GM13976 (cell line): Measurements from ENCODE around the gene ANO1.

Experiments
- DNase-seq: peaks from one replicate; pipeline ENCODE4 v3.0.0; 2012; ENCODE audit warnings: low spot score
- CTCF ChIP-seq: IDR thresholded peaks from 2 replicates; pipeline ENCODE4 v1.5.1; 2012; ENCODE audit warnings: borderline replicate concordance, mild to moderate bottlenecking; ENCODE audit not compliant: insufficient read depth; ENCODE audit errors: extremely low read depth, missing control alignments, control extremely low read depth
- in situ Hi-C: fragments of 300-500 bp; cut with MboI; formaldehyde crosslinking; loops from one replicate; pipeline ENCODE4 v1.12.0; 2022; ENCODE audit warnings: low sequenced_read_pairs, mixed read lengths, inconsistent platforms; ENCODE audit not compliant: unreplicated experiment

ANO1 gene

GRCh38 chr11:70187771-70188170, 109.7 kb downstream of the ANO1 start:
- in situ Hi-C loops: loop anchor here (25.0 kb wide), 1 partner anchor 500 kb away; the partner anchor contains the start of gene LTO1
- DNase-seq: no peak
- no peak for TF ChIP-seq CTCF

- no peak for TF ChIP-seq CTCF
- no peak for DNase-seq
- in situ Hi-C loops: loop anchor here (10.0 to 25.0 kb wide), 2 partner anchors 275 to 502 kb away; partner anchors contain the start of gene LTO1
Observed at GRCh38 chr11:70189622-70190021, 111.5 kb downstream of the ANO1 start.

- TF ChIP-seq CTCF: peak; percentile 90
- DNase-seq: peak; percentile 86
- in situ Hi-C loops: loop anchor here (10.0 to 25.0 kb wide), 2 partner anchors 277 to 504 kb away; partner anchors contain the start of gene LTO1
Observed at GRCh38 chr11:70191495-70192140, 113.5 kb downstream of the ANO1 start.

- TF ChIP-seq CTCF: no peak
- no peak for DNase-seq
- in situ Hi-C loops: loop anchor here (10.0 to 25.0 kb wide), 2 partner anchors 278 to 506 kb away; partner anchors contain the start of gene LTO1
Observed at GRCh38 chr11:70192666-70193410, 114.7 kb downstream of the ANO1 start.

- DNase-seq: no peak
- in situ Hi-C loops: loop anchor here (10.0 to 25.0 kb wide), 2 partner anchors 279 to 506 kb away; partner anchors contain the start of gene LTO1
- no peak for TF ChIP-seq CTCF
Observed at GRCh38 chr11:70193411-70194292, 115.5 kb downstream of the ANO1 start.
